Measurements from ENCODE around the gene SLC22A31.
A peak's percentile ranks its signal among the peaks of the same experiment; 100 is the strongest.
"Not testable (repeated sequence)": the region's sequence is repeated elsewhere in the genome, so short reads cannot be mapped to it uniquely, and the experiment has no call there.

Gene SLC22A31

GRCh38 chr16:89200124-89200849, at the start of gene SLC22A31:
Gene SLC22A31 (minus strand): TSS chr16:89200537. CDS start chr16:89200501, 36 bp downstream.
- no peak for DNase-seq

GRCh38 chr16:89248196-89248982, 48.1 kb upstream of the SLC22A31 start:
- DNase-seq = no peak

- DNase-seq = not testable (repeated sequence)
Observed at GRCh38 chr16:89247734-89248075, 47.4 kb upstream of the SLC22A31 start.

- DNase-seq = peak; percentile 73
Observed at GRCh38 chr16:89246903-89247733, 46.8 kb upstream of the SLC22A31 start.

- DNase-seq = no peak
Observed at GRCh38 chr16:89246383-89246902, 46.1 kb upstream of the SLC22A31 start.

- no peak for DNase-seq
Observed at GRCh38 chr16:89244754-89245153, 44.4 kb upstream of the SLC22A31 start.

- DNase-seq = not testable (repeated sequence)
Observed at GRCh38 chr16:89244264-89244663, 43.9 kb upstream of the SLC22A31 start.

- DNase-seq = no peak
Observed at GRCh38 chr16:89243664-89244063, 43.3 kb upstream of the SLC22A31 start.

- no peak for DNase-seq
Observed at GRCh38 chr16:89242795-89243200, 42.5 kb upstream of the SLC22A31 start.

GRCh38 chr16:89241187-89242007, 41.1 kb upstream of the SLC22A31 start:
- no peak for DNase-seq

- DNase-seq = no peak
Observed at GRCh38 chr16:89237733-89238132, 37.4 kb upstream of the SLC22A31 start.

- DNase-seq = no peak
Observed at GRCh38 chr16:89233678-89234490, 33.5 kb upstream of the SLC22A31 start.

- DNase-seq = no peak
Observed at GRCh38 chr16:89232107-89232506, 31.8 kb upstream of the SLC22A31 start.

- DNase-seq = no peak
Observed at GRCh38 chr16:89230255-89230654, 29.9 kb upstream of the SLC22A31 start.

- DNase-seq = no peak
Observed at GRCh38 chr16:89224665-89225064, 24.3 kb upstream of the SLC22A31 start.

- DNase-seq = no peak
Observed at GRCh38 chr16:89222931-89223330, 22.6 kb upstream of the SLC22A31 start.

GRCh38 chr16:89221604-89222003, 21.3 kb upstream of the SLC22A31 start:
- DNase-seq = no peak

- DNase-seq = no peak
Observed at GRCh38 chr16:89219365-89219764, 19.0 kb upstream of the SLC22A31 start.

- DNase-seq = peak; percentile 25
Observed at GRCh38 chr16:89217388-89218191, 17.3 kb upstream of the SLC22A31 start, which contains the start of gene ZNF778. Gene ZNF778 (plus strand): TSS chr16:89217703. CDS start chr16:89221128, 3,425 bp downstream.

GRCh38 chr16:89217138-89217387, 16.7 kb upstream of the SLC22A31 start:
- no peak for DNase-seq
